ENCODE results near the gene PRKG1. TPM values are rescaled to one million over a fixed set of nuclear protein-coding genes. Genes with fewer than 3 reads are reported as not detected.

PRKG1 gene
- total and polyA plus RNA-seq, 2 of the 8 experiments (the other 6 are each of a cell fraction or from before 2014, with no cell fraction given) = 4.2 to 15.2 TPM

- Histone ChIP-seq H2BK120ac (replicated peaks; ENCODE audit: low read depth, low read length) (no peak overlapping the region), H4K20me1 (replicated peaks in 1 of 2; ENCODE audit: control insufficient read depth in 1 of 2, insufficient read depth in 2 of 2, low read length in 2 of 2) (no peaks in the 10 kb centered on the region), H3K27me3 (replicated peaks in 1 of 4; ENCODE audit: control insufficient read depth in 3 of 4, extremely low read depth in 1 of 4, insufficient read depth in 3 of 4, low read length in 3 of 4) (no peaks in the 10 kb centered on the region), H3K14ac (ENCODE audit: insufficient read length) (no peak overlapping the region), H3K18ac (ENCODE audit: extremely low read depth, low read length) (no peak overlapping the region), H3K27ac (ENCODE audit: low read depth, low read length) (no peak overlapping the region), H3K4me2 (ENCODE audit: insufficient read depth in 1 of 2, low read depth in 2 of 2, low read length in 2 of 2) (no peak overlapping the region), H4K8ac (ENCODE audit: extremely low read depth, insufficient read depth, low read length) (no peak overlapping the region), H3K36me3 (ENCODE audit: control insufficient read depth in 2 of 4, insufficient read depth in 4 of 4, low read length in 3 of 4) (peaks cover 0 to 3% (median 0%) of the 10 kb centered on the region in 4 experiments; a peak in 1 of 8 replicates), H3K23me2 (ENCODE audit: low read depth, low read length) (no peaks in the 10 kb centered on the region), H2BK5ac (ENCODE audit: low read depth, low read length) (no peak overlapping the region), H2BK20ac (ENCODE audit: low read length) (no peak overlapping the region), H3K9me3 (ENCODE audit: insufficient read depth in 2 of 2, low read depth in 1 of 2, low read length in 1 of 2) (peaks cover 0 to 5% of the 10 kb centered on the region in 2 experiments; a peak in 1 of 4 replicates), H3K9ac (replicated peaks in 1 of 4; ENCODE audit: extremely low read depth in 1 of 4, low read depth in 3 of 4, low read length in 3 of 4) (no peak overlapping the region), H3K4ac (replicated peaks; ENCODE audit: insufficient read length, low read depth, low read length) (no peak overlapping the region), H3K79me2 (ENCODE audit: control insufficient read depth in 1 of 2, insufficient read depth in 2 of 2, low read length in 2 of 2) (no peaks in the 10 kb centered on the region), H3K4me3 (ENCODE audit: extremely low read depth in 1 of 4, insufficient read depth in 2 of 4, low read depth in 3 of 4, low read length in 4 of 4) (no peak overlapping the region), H3K4me1 (replicated peaks in 1 of 4; ENCODE audit: control insufficient read depth in 3 of 4, insufficient read depth in 4 of 4, low read length in 3 of 4) (no peaks in the 10 kb centered on the region), H3K23ac (ENCODE audit: insufficient read length) (no peak overlapping the region), H2AK5ac (ENCODE audit: low read depth, low read length) (no peak overlapping the region), H3K56ac (replicated peaks; ENCODE audit: insufficient read length, low read depth, low read length) (no peak overlapping the region), H2BK12ac (ENCODE audit: low read depth, low read length) (no peak overlapping the region), H4K91ac (replicated peaks; ENCODE audit: insufficient read length, low read length) (no peak overlapping the region), H2BK15ac (ENCODE audit: low read length) (no peak overlapping the region), H4K5ac (ENCODE audit: insufficient read length, low read depth, low read length) (no peak overlapping the region), H2AFZ (ENCODE audit: low read length) (no peak overlapping the region), H3K79me1 (ENCODE audit: low read depth, low read length) (no peaks in the 10 kb centered on the region)
- ChIA-PET POLR2A (ENCODE audit: partially characterized antibody) (no interaction called here), CTCF (ENCODE audit: partially characterized antibody) (interaction anchor here (0.6 to 3.5 kb wide), 42 partner anchors 8 to 827 kb away, joined by 3 to 29 read pairs (median 4); no protein-coding TSS in a partner anchor)
- 86% methylated on average over 3 of the region's 3 CpGs; no CpG with 5 or more reads in 1 of the 2 experiments for WGBS, 2 experiments (ENCODE audit: extremely low coverage in 1 of 2, insufficient coverage in 1 of 2, insufficient read length in 1 of 2, insufficient replicate concordance in 2 of 2, low coverage in 1 of 2, low lambda C conversion rate in 2 of 2, missing lambda C conversion rate in 1 of 2)
- FAIRE-seq (no peak), DNase-seq (ENCODE audit: low read depth in 1 of 2, low spot score in 2 of 2) (peak; percentile 33 to 75)
Observed at GRCh38 chr10:51389415-51390321, 315.4 kb downstream of the PRKG1 start.

Data from H1 (cell line).